OCI-LY7 (cell line): ENCODE results near the gene MRM1. TPM values are rescaled to one million over a fixed set of nuclear protein-coding genes. Genes with fewer than 3 reads are reported as not detected.

Source experiments
- BruUV-seq: library from RNA; stranded (reverse); fragments of 400-500 nt; replicated peaks from 2 replicates; lab custom pipeline; 2021; lab: Mats Ljungman, UMichigan
- CTCF ChIA-PET: fragments of 300-600 bp; sonication (Branson Sonifier 250); formaldehyde crosslinking; loops from one replicate; lab custom pipeline; 2022; ENCODE audit warnings: antibody characterized with exemption; ENCODE audit not compliant: unreplicated experiment; lab: Charles Lee
- POLR2A ChIA-PET: fragments of 300-600 bp; sonication (Branson Sonifier 250); formaldehyde crosslinking; loops from one replicate; lab custom pipeline; 2022; ENCODE audit warnings: antibody characterized with exemption; lab: Charles Lee
- DNase-seq: peaks from one replicate; pipeline ENCODE4 v3.0.0-alpha.2; 2015; ENCODE audit warnings: low spot score
- H2AFZ ChIP-seq: fragments of 200-600 bp; sonication (generic), shearing (Covaris generic); 2 replicates; pipeline ENCODE4 v1.6.1; 2014; ENCODE audit warnings: mild to moderate bottlenecking, antibody characterized with exemption, low read length, moderate library complexity
- H3K27ac ChIP-seq: fragments of 200-600 bp; sonication (generic); 2 replicates; pipeline ENCODE4 v1.5.1; 2014; ENCODE audit warnings: mixed run types, low read depth, mild to moderate bottlenecking, moderate library complexity, low read length, inconsistent platforms; ENCODE audit not compliant: poor library complexity, severe bottlenecking
- H3K36me3 ChIP-seq: fragments of 200-600 bp; sonication (generic); 2 replicates; pipeline ENCODE4 v1.6.1; 2014; ENCODE audit warnings: mild to moderate bottlenecking, antibody characterized with exemption, low read length, moderate library complexity, mixed read lengths; ENCODE audit not compliant: insufficient read depth
- H3K4me1 ChIP-seq: fragments of 200-600 bp; sonication (generic); 2 replicates; pipeline ENCODE4 v1.5.1; 2014; ENCODE audit warnings: mild to moderate bottlenecking, low read length; ENCODE audit not compliant: insufficient read depth, poor library complexity, severe bottlenecking
- H3K4me2 ChIP-seq: fragments of 200-600 bp; sonication (generic); 2 replicates; pipeline ENCODE4 v1.6.1; 2014; ENCODE audit warnings: mild to moderate bottlenecking, low read length
- H3K4me3 ChIP-seq: fragments of 200-600 bp; sonication (generic); 2 replicates; pipeline ENCODE4 v1.5.1; 2014; ENCODE audit warnings: mild to moderate bottlenecking, low read depth, low read length; ENCODE audit not compliant: poor library complexity, severe bottlenecking
- H3K79me2 ChIP-seq: fragments of 200-600 bp; sonication (generic); 2 replicates; pipeline ENCODE4 v1.6.1; 2016; ENCODE audit warnings: low read depth, mild to moderate bottlenecking, low read length, moderate library complexity, mixed read lengths; ENCODE audit not compliant: insufficient read depth
- H3K9me2 ChIP-seq: fragments of 200-600 bp; sonication (generic); 2 replicates; pipeline ENCODE4 v1.6.1; 2016; ENCODE audit warnings: mild to moderate bottlenecking, low read length, mixed read lengths; ENCODE audit not compliant: insufficient read depth
- H3K9me3 ChIP-seq: fragments of 200-600 bp; sonication (generic); 2 replicates; pipeline ENCODE4 v1.6.1; 2014; ENCODE audit warnings: mild to moderate bottlenecking, mixed run types, low read length, mixed read lengths
- H4K20me1 ChIP-seq: fragments of 200-600 bp; sonication (generic); 2 replicates; pipeline ENCODE4 v1.6.1; 2014; ENCODE audit warnings: mild to moderate bottlenecking, antibody characterized with exemption, low read length, moderate library complexity, mixed read lengths; ENCODE audit not compliant: insufficient read depth
- CTCF ChIP-seq: fragments of 200-600 bp; sonication (generic); conservative IDR thresholded peaks from 2 replicates; pipeline ENCODE4 v1.5.1; 2014; ENCODE audit warnings: mild to moderate bottlenecking, antibody characterized with exemption, low read length, moderate library complexity, mixed read lengths
- EZH2phosphoT487 ChIP-seq: fragments of 200-600 bp; sonication (generic); IDR thresholded peaks from 2 replicates; pipeline ENCODE4 v1.6.1; 2018; ENCODE audit warnings: low read depth, borderline replicate concordance, mild to moderate bottlenecking, mixed run types, antibody characterized with exemption, low read length, moderate library complexity, mixed read lengths
- intact Hi-C: fragments of 100-400 bp; cut with micrococcal nuclease; formaldehyde crosslinking; loops from one replicate; pipeline ENCODE4 v1.10.0; 2022; ENCODE audit not compliant: unreplicated experiment
- total RNA-seq, 2 experiments: library from RNA; depleted of rRNA in 1 of 2; stranded (reverse); fragments of >200 nt in 1 of 2; shearing (Covaris generic) in 1 of 2; gene quantifications; 2 replicates each; pipeline ENCODE4 v1.2.3, GENCODE V29; 2014 to 2022

The MRM1 gene
- total RNA-seq, 2 experiments from 2014 or later = 22.5 to 22.6 TPM

- H3K9me3 ChIP-seq = no peaks in the 10 kb centered on the region
- H3K79me2 ChIP-seq = no peaks in the 10 kb centered on the region
- BruUV-seq = no TSS peak
- no peak overlapping the region for H2AFZ ChIP-seq
- H3K27ac ChIP-seq = no peak overlapping the region
- ChIA-PET CTCF (interaction anchor here (0.6 kb wide), 1 partner anchor 451 kb away, joined by 3 read pairs; no protein-coding TSS in a partner anchor), POLR2A (no interaction called here)
- H3K4me2 ChIP-seq = no peak overlapping the region
- intact Hi-C loops = no loop called here
- TF ChIP-seq CTCF = no peak
- TF ChIP-seq EZH2phosphoT487 = no peak
- no peaks in the 10 kb centered on the region for H3K9me2 ChIP-seq
- no peak overlapping the region for H3K4me3 ChIP-seq
- H3K4me1 ChIP-seq = no peaks in the 10 kb centered on the region
- no peaks in the 10 kb centered on the region for H3K36me3 ChIP-seq
- DNase-seq = no peak
- H4K20me1 ChIP-seq = no peaks in the 10 kb centered on the region
Measured at GRCh38 chr17:36631022-36631421, 29.6 kb downstream of the MRM1 start.

- H3K4me2 ChIP-seq = no peak overlapping the region
- no peaks in the 10 kb centered on the region for H3K79me2 ChIP-seq
- ChIA-PET CTCF (no interaction called here), POLR2A (no interaction called here)
- H3K27ac ChIP-seq = no peak overlapping the region
- no TSS peak for BruUV-seq
- no peak for TF ChIP-seq EZH2phosphoT487
- TF ChIP-seq CTCF = no peak
- DNase-seq = no peak
- no peaks in the 10 kb centered on the region for H3K9me2 ChIP-seq
- no peaks in the 10 kb centered on the region for H3K36me3 ChIP-seq
- no peaks in the 10 kb centered on the region for H4K20me1 ChIP-seq
- H2AFZ ChIP-seq = no peak overlapping the region
- intact Hi-C loops = no loop called here
- H3K9me3 ChIP-seq = no peaks in the 10 kb centered on the region
- no peaks in the 10 kb centered on the region for H3K4me1 ChIP-seq
- no peak overlapping the region for H3K4me3 ChIP-seq
Measured at GRCh38 chr17:36632916-36633771, 31.8 kb downstream of the MRM1 start.

GRCh38 chr17:36640346-36640745 is 39.0 kb downstream of the MRM1 start:
- no peak overlapping the region for H3K27ac ChIP-seq
- TF ChIP-seq CTCF (no peak), EZH2phosphoT487 (no peak)
- H2AFZ ChIP-seq = no peak overlapping the region
- DNase-seq = no peak
- H3K79me2 ChIP-seq = no peaks in the 10 kb centered on the region
- intact Hi-C loops = no loop called here
- CTCF ChIA-PET = no interaction called here
- no peaks in the 10 kb centered on the region for H3K4me1 ChIP-seq
- H3K9me3 ChIP-seq = no peaks in the 10 kb centered on the region
- no peaks in the 10 kb centered on the region for H4K20me1 ChIP-seq
- no peak overlapping the region for H3K4me2 ChIP-seq
- H3K4me3 ChIP-seq = no peak overlapping the region
- no peaks in the 10 kb centered on the region for H3K9me2 ChIP-seq
- POLR2A ChIA-PET = no interaction called here
- H3K36me3 ChIP-seq = no peaks in the 10 kb centered on the region
- no TSS peak for BruUV-seq
